HG02678 (cell line): ENCODE data around the gene CMIP.

ENCODE experiments used
- ATAC-seq: cut with Tn5 transposase; IDR thresholded peaks from one replicate; pipeline ENCODE4 v1.9.1; 2021; ENCODE audit warnings: mild to moderate bottlenecking, moderate library complexity; ENCODE audit not compliant: unreplicated experiment

The CMIP gene

DNA sequence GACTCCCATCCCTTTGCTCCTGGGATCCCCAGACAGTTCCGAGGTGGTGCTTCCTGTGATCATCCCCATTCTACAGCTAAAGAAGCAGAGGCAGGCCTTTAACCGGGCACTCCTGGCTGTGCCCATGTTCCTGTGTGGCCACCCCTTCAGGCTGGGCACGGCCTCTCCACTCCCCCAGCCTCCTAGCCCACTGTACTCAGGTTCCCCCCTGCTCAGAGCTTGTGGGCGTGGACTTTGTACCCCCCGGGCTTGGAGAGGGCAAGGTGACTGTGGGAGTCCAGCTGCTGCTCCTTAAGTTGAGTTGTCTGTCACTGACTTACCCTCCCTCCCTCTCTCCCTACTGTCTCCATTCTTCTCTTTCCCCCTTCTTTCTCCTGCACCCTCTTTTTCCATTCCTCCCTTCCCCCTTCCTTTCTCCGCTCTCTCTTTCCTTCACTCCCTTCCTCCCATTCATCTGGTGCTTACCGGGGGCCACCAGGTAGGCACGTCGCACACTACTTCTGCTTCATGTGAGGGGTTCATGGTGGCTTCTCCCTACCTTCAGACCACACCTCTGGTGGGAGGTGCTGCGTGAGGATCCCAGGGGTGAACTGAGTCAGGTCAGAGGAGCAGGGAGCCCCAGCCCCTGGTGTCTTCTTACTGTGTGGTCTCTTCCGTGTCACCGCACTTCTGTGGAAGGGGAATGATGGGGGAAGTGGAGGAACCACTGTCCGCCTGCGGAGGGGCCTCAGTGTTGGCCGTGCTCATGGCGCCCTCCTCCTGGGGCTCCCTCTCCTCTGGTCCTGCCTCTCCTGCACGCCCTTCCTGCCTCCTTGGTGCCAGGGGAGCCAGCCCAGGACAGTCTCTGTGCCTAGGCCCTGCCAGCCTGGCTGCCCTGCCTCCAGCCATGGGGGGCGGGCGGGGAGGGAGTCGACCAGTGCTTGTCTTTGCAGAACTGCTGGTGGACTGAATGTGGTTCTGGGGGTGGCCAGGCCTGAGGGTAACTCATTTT lies 29.7 kb downstream of the CMIP start:
- no peak for ATAC-seq

- ATAC-seq, result no peak
These were observed 33.4 kb downstream of the CMIP start for GRCh38 chr16:81477697-81478693.

DNA sequence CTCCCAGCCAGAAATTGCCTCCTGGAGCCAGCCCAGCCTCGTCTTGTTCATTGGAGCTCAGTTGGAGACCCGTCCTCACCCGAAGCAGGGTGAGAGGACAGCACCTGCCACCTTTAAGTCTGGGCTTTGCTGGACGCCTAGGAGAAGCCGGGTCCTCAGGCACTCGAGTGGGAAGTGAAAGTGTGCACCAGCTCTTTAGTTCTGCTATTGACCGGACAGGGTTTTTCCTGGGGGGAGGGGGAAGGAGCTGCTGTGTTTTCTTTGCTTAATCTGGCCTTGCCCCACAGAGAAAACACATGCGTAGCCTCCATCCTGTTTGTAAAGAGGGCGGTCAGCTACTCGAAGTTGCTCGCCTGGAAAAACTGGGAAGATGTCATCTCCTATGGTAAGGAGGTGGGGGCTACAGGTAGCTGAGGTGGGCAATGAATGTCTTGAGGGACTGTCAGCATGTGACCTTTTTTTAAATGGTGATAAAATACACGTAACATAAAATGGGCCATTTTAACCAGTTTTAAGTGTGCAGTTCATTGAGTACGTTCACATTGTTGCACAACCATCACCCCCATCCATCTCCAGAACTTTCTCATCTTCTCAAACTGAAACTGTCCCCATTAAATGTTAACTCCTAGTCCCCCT lies 34.4 kb downstream of the CMIP start:
- peak; percentile 57 for ATAC-seq

GRCh38 chr16:81480606-81481206 lies 36.1 kb downstream of the CMIP start:
- ATAC-seq, result no peak

DNA sequence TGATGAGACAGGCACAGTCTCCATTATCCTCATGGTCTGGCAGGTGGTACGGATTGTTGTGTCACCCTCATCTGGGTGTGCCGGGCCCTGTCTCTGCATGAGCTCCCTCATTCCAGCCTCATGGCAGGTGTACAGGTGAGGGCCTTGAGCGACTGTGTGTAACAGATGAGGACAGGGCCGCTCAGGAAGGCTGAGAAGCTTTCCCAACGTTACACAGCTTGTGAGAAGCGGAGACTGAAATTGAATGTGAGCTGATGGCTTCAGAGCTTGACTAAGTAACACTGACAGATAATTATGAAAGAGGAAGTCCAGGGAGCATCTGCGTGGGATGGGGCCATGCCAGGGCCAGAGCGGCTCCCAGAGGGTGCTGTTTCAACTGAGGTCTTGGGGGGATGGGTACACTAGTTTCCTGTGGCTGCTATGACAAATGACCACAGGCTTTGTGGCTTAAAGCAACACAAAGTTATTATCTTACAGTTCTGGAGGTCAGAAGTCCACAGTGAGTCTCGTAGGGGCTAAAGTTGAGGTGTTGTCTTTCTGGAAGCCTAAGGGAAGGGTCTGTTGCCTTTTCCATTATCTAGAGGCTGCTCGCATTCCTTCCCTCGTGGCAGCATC lies 36.7 kb downstream of the CMIP start:
- ATAC-seq, result peak; percentile 84

GRCh38 chr16:81482329-81483063 lies 37.9 kb downstream of the CMIP start:
- ATAC-seq, result no peak

DNA sequence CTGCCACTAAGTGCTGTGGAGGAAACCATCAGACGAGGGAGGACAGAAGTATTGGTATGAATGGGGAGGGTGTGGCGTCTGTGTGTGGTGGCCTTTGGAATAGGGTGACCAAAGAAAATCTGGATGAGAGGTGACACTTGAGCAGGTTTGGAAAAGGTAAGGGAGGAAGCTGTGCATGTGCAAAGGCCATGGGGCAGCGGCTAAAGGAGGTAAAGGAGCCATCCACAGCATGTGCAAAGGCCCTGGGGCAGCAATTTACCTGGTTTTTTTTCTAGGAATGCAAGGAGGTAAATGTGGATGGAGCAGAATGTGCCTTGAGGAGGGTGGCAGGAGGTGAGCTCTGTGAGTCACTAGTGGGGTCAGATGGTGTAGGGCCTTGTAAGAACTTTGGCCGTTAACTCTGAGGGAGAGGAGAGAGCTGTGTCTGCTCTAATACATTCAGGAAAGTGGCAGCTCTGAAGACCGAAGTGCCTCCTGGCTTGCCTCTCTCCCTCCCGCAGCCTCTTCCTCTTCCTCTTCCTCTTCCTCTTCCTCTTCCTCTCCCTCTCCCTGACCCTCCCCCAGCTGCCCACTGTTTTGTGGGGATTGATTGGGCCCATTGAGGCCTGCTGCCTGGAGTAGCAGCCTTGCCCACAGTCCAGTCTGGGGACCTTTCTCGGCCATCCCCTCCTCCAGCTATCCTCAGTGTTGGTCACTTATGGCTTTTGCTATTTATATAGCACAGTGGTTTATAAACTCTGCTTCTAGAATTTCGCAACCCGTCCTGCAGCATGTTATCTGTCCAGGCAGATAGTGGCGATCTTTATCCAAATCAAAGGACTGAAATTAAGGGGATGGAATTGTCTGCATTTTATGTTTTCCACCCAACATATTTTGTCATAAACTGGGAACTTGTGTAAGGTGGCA lies 38.7 kb downstream of the CMIP start:
- no peak for ATAC-seq

DNA sequence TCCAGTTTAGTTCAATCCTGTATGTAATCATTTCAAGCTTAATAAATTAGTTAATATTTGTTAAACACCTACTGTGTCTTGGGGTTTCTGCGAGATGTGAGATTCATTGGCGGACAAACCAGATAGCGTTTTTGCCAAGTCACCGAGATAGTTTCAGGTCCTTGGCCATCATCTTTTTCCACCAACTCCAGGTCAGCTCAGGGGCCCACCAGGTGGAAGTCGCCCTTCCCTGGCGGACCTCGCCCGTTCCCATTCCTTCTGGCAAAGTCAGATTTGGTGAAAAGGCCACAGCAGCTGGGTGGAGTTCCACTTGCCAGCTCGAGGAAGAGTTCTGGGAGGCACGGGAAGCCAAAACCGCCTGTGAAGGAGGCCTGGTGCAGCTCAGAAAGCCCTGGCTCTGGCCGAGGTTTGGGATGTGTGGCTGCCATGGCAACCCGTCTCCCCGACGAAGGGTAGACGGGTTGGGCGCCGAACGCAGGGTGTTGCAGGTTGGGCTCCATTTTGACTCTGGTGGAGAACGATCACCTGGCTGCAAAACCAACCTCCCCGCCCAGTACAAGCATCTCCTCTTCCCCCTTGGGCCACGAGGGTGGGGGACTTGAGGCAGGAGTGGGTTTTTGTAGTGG lies 39.5 kb downstream of the CMIP start:
- ATAC-seq, result no peak

DNA sequence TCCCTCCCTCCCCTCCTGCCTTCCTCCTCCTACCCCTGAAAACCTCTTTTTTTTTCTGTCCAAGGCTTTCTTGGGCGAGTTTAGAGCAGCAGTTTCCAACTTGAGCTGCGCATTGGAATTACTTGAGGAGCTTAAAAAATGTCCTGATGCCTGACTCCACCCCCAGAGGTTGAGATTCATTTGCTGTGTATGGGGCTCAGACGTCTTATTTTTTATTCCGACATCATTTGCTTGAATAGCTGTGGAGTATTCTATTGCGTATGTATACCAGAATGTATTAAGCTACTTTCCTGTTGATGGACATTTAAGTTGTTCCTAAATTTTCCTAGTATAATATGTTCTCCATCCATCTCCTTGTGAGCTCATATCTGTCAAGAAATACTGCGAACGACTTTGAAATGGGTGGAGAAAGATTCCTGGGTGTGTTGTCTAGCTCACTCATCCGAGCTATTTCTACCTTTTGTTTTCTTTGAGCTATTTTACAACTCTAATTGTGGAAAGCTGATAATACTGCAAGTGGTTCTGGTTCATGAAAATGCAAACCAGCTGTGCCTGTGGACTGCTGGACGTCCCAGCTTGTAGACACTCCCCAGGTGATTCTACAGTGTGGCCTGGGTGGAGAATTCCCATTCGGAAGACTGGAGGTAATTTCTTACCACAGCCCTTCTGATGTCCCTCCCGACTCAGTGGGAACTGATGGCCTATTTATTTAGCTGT lies 40.5 kb downstream of the CMIP start:
- no peak for ATAC-seq

DNA sequence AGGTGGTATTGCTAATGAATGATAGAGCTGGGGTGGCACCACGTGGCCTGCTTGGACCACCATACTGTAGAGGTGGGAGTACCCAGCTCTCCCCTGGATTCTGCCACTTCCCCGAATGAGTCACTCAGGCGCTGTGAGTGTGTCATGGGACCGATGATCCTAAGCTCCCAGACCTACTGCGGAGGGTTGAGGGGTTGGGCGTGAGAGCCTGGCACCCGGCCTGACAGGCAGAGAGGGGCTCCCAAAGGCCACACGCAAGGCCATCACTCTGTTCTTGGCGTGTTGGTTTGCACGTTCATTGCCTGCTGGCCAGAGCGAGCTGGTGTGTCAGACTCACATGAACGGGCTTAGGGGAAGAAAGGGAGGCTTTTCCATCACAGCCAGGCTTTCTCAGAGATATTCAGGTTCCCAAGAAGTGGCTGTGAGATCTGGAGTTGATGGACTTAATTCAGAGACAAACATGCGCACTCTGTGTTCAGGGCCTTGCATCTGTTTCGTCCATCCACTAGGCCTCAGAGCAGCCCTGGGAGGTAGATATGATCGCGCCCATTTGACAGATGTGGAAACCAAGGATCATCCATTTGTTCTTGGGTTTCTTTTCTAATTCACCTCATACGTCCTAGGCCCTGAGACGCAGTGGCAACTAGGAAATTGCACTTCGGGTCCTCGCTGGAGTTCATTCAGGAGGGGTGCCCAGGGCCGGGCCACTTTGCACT lies 41.4 kb downstream of the CMIP start:
- ATAC-seq, result no peak

- ATAC-seq, result no peak
These were observed 42.0 kb downstream of the CMIP start for GRCh38 chr16:81486540-81487061.

DNA sequence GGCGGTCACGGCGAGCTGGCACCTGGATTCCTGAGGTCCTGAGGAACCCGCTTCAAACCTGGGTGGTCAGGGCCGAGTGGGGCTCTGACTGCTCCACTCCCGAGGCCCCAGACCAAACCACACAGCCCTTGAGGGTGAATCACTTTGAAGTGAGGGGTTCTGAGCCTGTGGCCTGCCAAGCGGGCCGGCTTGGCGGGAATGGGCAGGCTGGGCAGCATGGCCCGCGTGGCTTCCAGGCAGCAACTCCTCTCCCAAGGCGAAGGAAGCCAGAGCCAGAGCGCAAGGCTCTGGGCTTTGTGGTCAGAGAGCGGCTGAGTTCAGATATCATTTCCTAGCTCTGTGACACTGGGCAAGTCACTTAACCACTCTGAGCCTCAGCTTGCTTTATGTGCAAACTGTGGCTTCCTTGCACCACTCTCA lies 42.7 kb downstream of the CMIP start:
- no peak for ATAC-seq

- ATAC-seq, result no peak
These were observed 44.2 kb downstream of the CMIP start for GRCh38 chr16:81488687-81489411.

DNA sequence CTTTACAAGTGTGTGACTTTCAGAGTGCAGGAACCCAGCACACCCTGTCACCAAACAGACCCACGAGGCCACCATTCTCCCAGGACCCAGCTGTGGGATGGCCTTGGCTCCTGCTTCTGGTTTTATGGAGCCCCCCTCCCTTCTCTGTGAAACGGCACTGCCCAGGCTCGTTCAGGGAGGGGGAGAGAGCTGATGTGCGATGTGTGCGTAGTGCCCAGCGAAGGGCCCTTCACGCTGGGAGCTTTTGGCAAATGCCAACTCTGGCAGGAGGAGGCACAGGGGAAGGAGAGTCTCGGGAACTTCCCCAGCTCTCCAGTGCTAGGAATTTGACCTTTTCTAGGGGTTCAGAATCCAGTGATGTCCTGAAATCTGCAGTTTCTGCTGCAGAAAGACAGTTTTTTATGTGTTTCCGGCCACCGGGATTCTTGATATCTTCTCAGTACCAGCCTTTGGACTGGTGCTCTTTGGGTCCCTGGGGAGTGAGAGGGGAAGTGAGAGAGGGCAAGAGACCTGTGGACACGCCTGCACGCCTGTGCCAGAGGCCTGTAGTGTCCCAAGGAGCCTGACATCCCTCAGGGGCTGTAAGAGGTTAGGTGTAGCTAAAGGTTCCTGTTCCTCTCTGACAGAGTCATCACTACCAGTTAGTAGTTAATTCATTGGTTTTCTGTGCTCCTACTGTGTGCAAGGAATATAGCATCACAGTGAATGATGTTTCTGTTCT lies 45.1 kb downstream of the CMIP start:
- ATAC-seq, result no peak

GRCh38 chr16:81491541-81492188 lies 47.1 kb downstream of the CMIP start:
- ATAC-seq, result no peak
